Calu3 (cell line): Measurements from ENCODE around the gene ERFE. TPM values are rescaled to one million over a fixed set of nuclear protein-coding genes. Genes with fewer than 3 reads are reported as not detected.

ENCODE experiments used
- BruUV-seq: library from RNA; stranded (reverse); fragments of 400-500 nt; replicated peaks from 2 replicates; lab custom pipeline; 2021; lab: Mats Ljungman, UMichigan
- CTCF ChIA-PET: fragments of 300-600 bp; sonication (Branson Sonifier 250); formaldehyde crosslinking; loops from one replicate; lab custom pipeline; 2022; ENCODE audit warnings: antibody characterized with exemption; lab: Charles Lee
- DNase-seq: peaks from one replicate; pipeline ENCODE4 v3.0.0; 2022
- H3K27ac Mint-ChIP-seq: one replicate; pipeline ENCODE4 v1.8.0; 2022; ENCODE audit warnings: mixed read lengths; ENCODE audit not compliant: unreplicated experiment
- H3K27me3 Mint-ChIP-seq: one replicate; pipeline ENCODE4 v1.8.0; 2022; ENCODE audit warnings: mixed read lengths; ENCODE audit not compliant: unreplicated experiment
- H3K36me3 Mint-ChIP-seq: one replicate; pipeline ENCODE4 v1.8.0; 2022; ENCODE audit warnings: mild to moderate bottlenecking, moderate library complexity, mixed read lengths; ENCODE audit not compliant: insufficient read depth, unreplicated experiment
- H3K4me1 Mint-ChIP-seq: one replicate; pipeline ENCODE4 v1.8.0; 2022; ENCODE audit warnings: mild to moderate bottlenecking, low read depth, mixed read lengths; ENCODE audit not compliant: unreplicated experiment
- H3K4me3 Mint-ChIP-seq: one replicate; pipeline ENCODE4 v1.8.0; 2022; ENCODE audit warnings: mild to moderate bottlenecking, low read depth, moderate library complexity, mixed read lengths; ENCODE audit not compliant: unreplicated experiment
- H3K9me3 Mint-ChIP-seq: one replicate; pipeline ENCODE4 v1.8.0; 2022; ENCODE audit warnings: low read depth, mixed read lengths; ENCODE audit not compliant: unreplicated experiment
- intact Hi-C: fragments of 100-400 bp; cut with micrococcal nuclease; formaldehyde crosslinking; loops from one replicate; pipeline ENCODE4 v1.10.0; 2022; ENCODE audit not compliant: unreplicated experiment
- total RNA-seq: library from RNA; stranded (reverse); gene quantifications from 2 replicates; pipeline ENCODE4 v1.2.3, GENCODE V29; 2022
- TF ChIP-seq, protein P1 (sequence below): fragments of 200-600 bp; IDR thresholded peaks from one replicate; pipeline ENCODE4 v1.8.0; 2022; ENCODE audit warnings: antibody characterized with exemption; ENCODE audit not compliant: unreplicated experiment

The ERFE gene
- total RNA-seq, 1 experiment from 2014 or later = 4.0 TPM

GRCh38 chr2:238152771-238153688 lies 5.7 kb upstream of the ERFE start:
- H3K4me3 Mint-ChIP-seq = no peak overlapping the region
- H3K4me1 Mint-ChIP-seq = no peaks in the 10 kb centered on the region
- CTCF ChIA-PET = no interaction called here
- DNase-seq = no peak
- no peaks in the 10 kb centered on the region for H3K9me3 Mint-ChIP-seq
- intact Hi-C loops = no loop called here
- TF ChIP-seq, protein P1, sequence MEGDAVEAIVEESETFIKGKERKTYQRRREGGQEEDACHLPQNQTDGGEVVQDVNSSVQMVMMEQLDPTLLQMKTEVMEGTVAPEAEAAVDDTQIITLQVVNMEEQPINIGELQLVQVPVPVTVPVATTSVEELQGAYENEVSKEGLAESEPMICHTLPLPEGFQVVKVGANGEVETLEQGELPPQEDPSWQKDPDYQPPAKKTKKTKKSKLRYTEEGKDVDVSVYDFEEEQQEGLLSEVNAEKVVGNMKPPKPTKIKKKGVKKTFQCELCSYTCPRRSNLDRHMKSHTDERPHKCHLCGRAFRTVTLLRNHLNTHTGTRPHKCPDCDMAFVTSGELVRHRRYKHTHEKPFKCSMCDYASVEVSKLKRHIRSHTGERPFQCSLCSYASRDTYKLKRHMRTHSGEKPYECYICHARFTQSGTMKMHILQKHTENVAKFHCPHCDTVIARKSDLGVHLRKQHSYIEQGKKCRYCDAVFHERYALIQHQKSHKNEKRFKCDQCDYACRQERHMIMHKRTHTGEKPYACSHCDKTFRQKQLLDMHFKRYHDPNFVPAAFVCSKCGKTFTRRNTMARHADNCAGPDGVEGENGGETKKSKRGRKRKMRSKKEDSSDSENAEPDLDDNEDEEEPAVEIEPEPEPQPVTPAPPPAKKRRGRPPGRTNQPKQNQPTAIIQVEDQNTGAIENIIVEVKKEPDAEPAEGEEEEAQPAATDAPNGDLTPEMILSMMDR = peak; percentile 41
- no peaks in the 10 kb centered on the region for H3K36me3 Mint-ChIP-seq
- H3K27ac Mint-ChIP-seq = no peak overlapping the region
- no peaks in the 10 kb centered on the region for H3K27me3 Mint-ChIP-seq
- BruUV-seq = no TSS peak

- no TSS peak for BruUV-seq
- intact Hi-C loops = no loop called here
- TF ChIP-seq, protein P1 = no peak
- Mint-ChIP-seq H3K9me3 (no peaks in the 10 kb centered on the region), H3K27me3 (no peaks in the 10 kb centered on the region), H3K4me1 (peaks cover 4% of the 10 kb centered on the region), H3K4me3 (no peak overlapping the region), H3K36me3 (no peaks in the 10 kb centered on the region), H3K27ac (no peak overlapping the region)
- CTCF ChIA-PET = no interaction called here
- DNase-seq = no peak
Observed at GRCh38 chr2:238154570-238154969, 4.2 kb upstream of the ERFE start.

DNA sequence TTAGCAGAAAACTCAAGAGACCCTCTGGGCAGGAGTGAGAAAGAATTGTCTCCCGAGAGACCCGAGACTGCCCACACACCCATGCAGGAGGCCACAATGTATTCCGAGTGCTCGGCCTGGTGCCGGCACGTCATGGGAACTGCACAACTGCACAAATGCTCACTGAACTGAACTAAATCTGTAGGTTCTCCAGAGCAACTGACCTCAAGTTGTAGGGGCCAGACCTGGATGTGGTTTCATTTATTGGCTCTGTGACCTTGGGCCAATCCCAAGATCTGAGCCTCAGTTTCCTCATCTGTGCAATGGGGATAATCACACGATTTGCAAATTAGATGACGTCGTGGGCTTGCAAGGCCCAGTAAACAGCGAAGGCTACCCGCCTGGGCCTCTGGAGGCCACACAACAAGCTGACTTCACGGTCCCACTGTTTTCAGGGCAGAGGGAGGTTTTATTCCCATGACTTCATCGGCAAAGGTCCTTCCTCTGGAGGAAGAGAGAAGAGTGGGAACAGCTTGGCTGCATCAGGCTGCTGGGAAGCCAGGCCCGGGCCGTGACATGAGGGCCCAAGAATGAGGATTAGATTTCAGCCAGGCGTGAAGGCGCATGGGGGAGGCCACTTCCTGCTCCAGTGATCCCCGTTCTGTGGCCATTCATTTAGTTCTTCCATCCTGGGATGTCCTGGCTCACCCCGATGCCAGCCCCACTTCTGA lies 3.6 kb upstream of the ERFE start:
- no TSS peak for BruUV-seq
- CTCF ChIA-PET = no interaction called here
- intact Hi-C loops = no loop called here

More for the DNA sequence above, 3.6 kb upstream of the ERFE start:
- no peak for DNase-seq
- Mint-ChIP-seq H3K4me3 (no peak overlapping the region), H3K27ac (no peak overlapping the region), H3K4me1 (peaks cover 7% of the 10 kb centered on the region), H3K36me3 (no peaks in the 10 kb centered on the region), H3K27me3 (no peaks in the 10 kb centered on the region), H3K9me3 (no peaks in the 10 kb centered on the region)
- TF ChIP-seq, protein P1 = no peak
